Osteocyte (in vitro differentiated cells): ENCODE data around the gene FRAS1. TPM values are rescaled to one million over a fixed set of nuclear protein-coding genes. Genes with fewer than 3 reads are reported as not detected.

Experiments used
- DNase-seq: peaks from one replicate; pipeline ENCODE4 v3.0.0; 2021; ENCODE audit warnings: mixed read lengths; ENCODE audit not compliant: unreplicated experiment; ENCODE audit errors: extremely low spot score
- H3K27ac Mint-ChIP-seq: one replicate; pipeline ENCODE4 v1.8.0; 2021; ENCODE audit warnings: mild to moderate bottlenecking, mixed read lengths; ENCODE audit not compliant: unreplicated experiment
- H3K27me3 Mint-ChIP-seq: one replicate; pipeline ENCODE4 v1.8.0; 2021; ENCODE audit warnings: mixed read lengths; ENCODE audit not compliant: unreplicated experiment
- H3K36me3 Mint-ChIP-seq: one replicate; pipeline ENCODE4 v1.8.0; 2021; ENCODE audit warnings: mixed read lengths; ENCODE audit not compliant: unreplicated experiment
- H3K4me1 Mint-ChIP-seq: one replicate; pipeline ENCODE4 v1.8.0; 2021; ENCODE audit warnings: mixed read lengths; ENCODE audit not compliant: unreplicated experiment
- H3K4me3 Mint-ChIP-seq: one replicate; pipeline ENCODE4 v1.8.0; 2021; ENCODE audit warnings: mild to moderate bottlenecking, moderate library complexity, mixed read lengths; ENCODE audit not compliant: unreplicated experiment
- H3K9me3 Mint-ChIP-seq: one replicate; pipeline ENCODE4 v1.8.0; 2021; ENCODE audit warnings: mixed read lengths; ENCODE audit not compliant: unreplicated experiment
- CTCF ChIP-seq: fragments of 200-600 bp; sonication (generic); IDR thresholded peaks from 2 replicates; pipeline ENCODE4 v1.5.0; 2021; ENCODE audit warnings: antibody characterized with exemption, mild to moderate bottlenecking, moderate library complexity
- total RNA-seq: library from RNA; stranded (reverse); gene quantifications from 2 replicates; pipeline ENCODE4 v1.2.1, GENCODE V29; 2021

The FRAS1 gene
- total RNA-seq, 1 donor from 2014 or later = 0.89 TPM

DNA sequence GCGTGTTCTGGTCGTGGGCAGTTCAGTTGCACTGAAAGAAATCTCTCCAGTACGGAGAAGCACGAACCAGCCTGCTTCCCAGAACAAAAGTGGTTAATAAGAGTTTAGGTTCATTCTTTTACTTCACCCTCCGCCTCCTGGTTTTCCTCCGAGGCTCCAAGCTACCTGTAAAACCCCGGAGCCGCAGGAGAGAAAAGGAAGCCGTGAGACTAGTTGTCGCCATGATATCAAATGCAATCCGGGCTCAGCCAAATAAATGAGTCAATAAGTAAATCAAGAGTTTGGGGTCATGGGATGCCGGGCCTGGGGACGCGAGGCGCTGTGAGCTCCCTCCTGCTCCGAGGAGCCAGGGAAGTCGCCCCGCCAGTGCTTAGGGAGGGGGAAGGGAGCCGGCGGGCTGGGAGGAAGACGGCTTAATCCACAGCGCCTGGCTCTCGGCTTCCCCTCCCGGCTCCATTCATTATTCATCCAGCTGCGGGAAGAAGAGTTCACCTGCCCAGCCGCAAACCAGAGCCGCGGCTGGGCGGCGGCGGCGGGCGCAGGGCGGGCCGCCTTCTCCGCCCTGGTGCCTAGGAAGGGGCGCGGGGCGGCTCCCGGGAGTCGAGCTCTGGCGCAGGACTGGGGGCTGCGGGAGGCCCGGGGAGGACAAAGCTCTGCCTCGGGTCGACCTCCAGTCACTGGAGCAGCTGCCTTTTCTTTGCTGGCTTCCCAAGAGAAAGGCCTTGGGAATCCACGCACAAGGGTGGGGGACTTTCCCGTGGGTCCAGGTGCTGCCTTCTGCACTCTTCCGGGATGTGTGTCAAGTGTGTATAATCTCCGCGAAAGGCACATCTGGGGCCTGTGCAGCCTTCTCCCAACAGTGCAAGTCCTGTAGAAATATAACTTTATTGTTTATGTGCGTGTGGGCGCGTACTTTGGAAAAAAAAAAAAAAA, 1.7 kb downstream of the FRAS1 start:
- Mint-ChIP-seq H3K36me3 (no peaks in the 10 kb centered on the region), H3K4me3 (peak overlapping the region; percentile 79), H3K27me3 (peaks cover 62% of the 10 kb centered on the region), H3K4me1 (peaks cover 29% of the 10 kb centered on the region), H3K27ac (no peak overlapping the region), H3K9me3 (no peaks in the 10 kb centered on the region)
- DNase-seq = no peak
- TF ChIP-seq CTCF = no peak

- Mint-ChIP-seq H3K27me3 (peaks cover 60% of the 10 kb centered on the region), H3K4me3 (peak overlapping the region; percentile 79), H3K4me1 (peaks cover 29% of the 10 kb centered on the region), H3K27ac (no peak overlapping the region), H3K36me3 (no peaks in the 10 kb centered on the region), H3K9me3 (no peaks in the 10 kb centered on the region)
- DNase-seq = no peak
- TF ChIP-seq CTCF = peak; percentile 50
Observed at GRCh38 chr4:78059524-78059889, 2.4 kb downstream of the FRAS1 start.

- Mint-ChIP-seq H3K36me3 (no peaks in the 10 kb centered on the region), H3K27ac (no peak overlapping the region), H3K27me3 (peaks cover 59% of the 10 kb centered on the region), H3K4me1 (peaks cover 29% of the 10 kb centered on the region), H3K4me3 (no peak overlapping the region), H3K9me3 (no peaks in the 10 kb centered on the region)
- no peak for TF ChIP-seq CTCF
- DNase-seq = no peak
Observed at GRCh38 chr4:78059938-78060337, 2.8 kb downstream of the FRAS1 start.

DNA sequence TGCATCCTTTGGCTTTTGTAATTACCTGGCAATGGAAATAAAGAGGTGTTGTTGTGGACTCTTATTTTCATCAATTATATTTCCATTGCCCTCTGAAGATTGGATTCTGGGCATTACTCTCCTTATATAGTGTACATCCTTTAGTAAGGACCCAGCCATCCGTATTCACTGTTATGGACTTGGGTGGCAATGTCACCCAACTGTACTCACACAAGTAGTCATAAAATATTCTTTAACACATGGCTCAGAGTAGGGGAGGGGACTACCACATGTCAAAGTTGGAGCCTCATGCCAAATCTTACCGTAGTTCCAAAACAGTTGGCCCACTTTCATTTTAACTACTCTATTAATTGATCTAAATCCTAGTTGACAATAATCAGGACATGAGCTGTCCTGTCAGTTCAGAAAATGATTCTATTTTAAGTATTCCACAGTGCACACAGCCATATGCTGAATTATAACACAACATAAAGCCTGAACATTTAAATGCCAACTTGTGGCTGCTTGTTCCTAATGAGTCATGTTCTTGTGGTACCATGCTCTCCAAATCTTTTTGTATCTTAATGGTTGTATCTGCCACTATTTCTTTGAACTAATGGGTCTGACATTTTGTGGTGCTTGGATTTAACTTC, 4.9 kb downstream of the FRAS1 start:
- DNase-seq = no peak
- H3K9me3 Mint-ChIP-seq = no peaks in the 10 kb centered on the region
- H3K27me3 Mint-ChIP-seq = peaks cover 57% of the 10 kb centered on the region
- no peaks in the 10 kb centered on the region for H3K36me3 Mint-ChIP-seq
- peaks cover 21% of the 10 kb centered on the region for H3K4me1 Mint-ChIP-seq
- TF ChIP-seq CTCF = no peak
- no peak overlapping the region for H3K4me3 Mint-ChIP-seq
- H3K27ac Mint-ChIP-seq = no peak overlapping the region

DNA sequence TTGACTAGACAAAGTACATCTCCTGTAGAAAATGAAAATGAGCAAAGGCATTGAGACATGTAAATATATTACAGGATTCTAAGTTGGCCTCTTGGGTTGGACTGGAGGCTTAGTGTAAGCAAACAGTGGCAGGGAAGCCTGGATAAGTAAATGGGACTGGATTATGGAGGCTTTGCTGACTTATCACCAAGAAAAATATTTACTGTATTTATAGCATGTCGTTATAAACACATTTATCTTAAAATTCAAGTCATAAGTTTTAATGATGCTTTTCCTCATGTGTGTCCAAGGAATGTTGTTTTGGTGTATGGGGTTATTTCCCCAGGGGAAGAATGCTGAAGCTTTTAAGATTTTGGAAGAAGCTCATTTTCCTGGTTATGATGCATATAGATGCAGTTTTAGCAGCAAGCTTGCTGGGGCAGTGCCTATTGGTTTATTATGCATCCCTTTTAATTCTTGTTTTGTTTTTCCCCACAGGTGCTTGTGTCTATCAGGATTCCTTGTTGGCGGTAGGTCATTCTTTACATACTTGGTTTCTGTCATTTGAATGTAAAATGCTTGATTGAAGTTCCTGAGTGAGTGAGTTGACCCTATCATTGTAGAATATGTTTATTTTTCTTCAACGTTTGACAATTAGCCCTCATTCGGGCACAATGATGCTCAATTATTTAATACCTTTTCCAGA, 8.5 kb downstream of the FRAS1 start:
- no peak overlapping the region for H3K27ac Mint-ChIP-seq
- H3K4me1 Mint-ChIP-seq = no peaks in the 10 kb centered on the region
- H3K27me3 Mint-ChIP-seq = peaks cover 44% of the 10 kb centered on the region

More for the DNA sequence above, 8.5 kb downstream of the FRAS1 start:
- DNase-seq = no peak
- Mint-ChIP-seq H3K36me3 (no peaks in the 10 kb centered on the region), H3K4me3 (no peak overlapping the region), H3K9me3 (no peaks in the 10 kb centered on the region)
- no peak for TF ChIP-seq CTCF
